M059J (cell line): ENCODE measurements around the gene THBS2. TPM values are rescaled to one million over a fixed set of nuclear protein-coding genes. Genes with fewer than 3 reads are reported as not detected.

Experiments used
- DNase-seq: peaks from one replicate; pipeline ENCODE4 v3.0.0-alpha.2; 2012; ENCODE audit warnings: low read depth
- total RNA-seq: library from RNA; depleted of rRNA; stranded (reverse); fragments of >200 nt; shearing (Covaris generic); gene quantifications from 2 replicates; pipeline ENCODE4 v1.2.3, GENCODE V29; 2014

THBS2 gene
- total RNA-seq, 1 experiment from 2014 or later = 164 TPM

- DNase-seq = no peak
Measured at GRCh38 chr6:169231790-169232506, 21.7 kb downstream of the THBS2 start.

GRCh38 chr6:169230946-169231789 is 22.5 kb downstream of the THBS2 start:
- DNase-seq = no peak

GRCh38 chr6:169230322-169230665 is 23.4 kb downstream of the THBS2 start:
- DNase-seq = no peak

- DNase-seq = no peak
Measured at GRCh38 chr6:169229615-169230321, 23.9 kb downstream of the THBS2 start.

GRCh38 chr6:169227116-169227515 is 26.5 kb downstream of the THBS2 start:
- DNase-seq = no peak

GRCh38 chr6:169225887-169226286 is 27.8 kb downstream of the THBS2 start:
- no peak for DNase-seq

GRCh38 chr6:169225131-169225576 is 28.5 kb downstream of the THBS2 start:
- no peak for DNase-seq

GRCh38 chr6:169224716-169225115 is 28.9 kb downstream of the THBS2 start:
- DNase-seq = no peak

- peak; percentile 57 for DNase-seq
Measured at GRCh38 chr6:169224185-169224695, 29.4 kb downstream of the THBS2 start.

- no peak for DNase-seq
Measured at GRCh38 chr6:169223006-169223405, 30.6 kb downstream of the THBS2 start.

GRCh38 chr6:169222126-169222525 is 31.5 kb downstream of the THBS2 start:
- DNase-seq = no peak

- no peak for DNase-seq
Measured at GRCh38 chr6:169221264-169221663, 32.4 kb downstream of the THBS2 start.

GRCh38 chr6:169220068-169220964 is 33.3 kb downstream of the THBS2 start:
- no peak for DNase-seq

- DNase-seq = no peak
Measured at GRCh38 chr6:169217972-169218371, 35.7 kb downstream of the THBS2 start.

- DNase-seq = no peak
Measured at GRCh38 chr6:169216830-169217229, 36.8 kb downstream of the THBS2 start.

GRCh38 chr6:169215201-169215681 is 38.4 kb downstream of the THBS2 start:
- DNase-seq = peak; percentile 39

GRCh38 chr6:169214789-169215188 is 38.9 kb downstream of the THBS2 start:
- DNase-seq = peak; percentile 93

- DNase-seq = no peak
Measured at GRCh38 chr6:169213814-169214520, 39.7 kb downstream of the THBS2 start.

- peak; percentile 90 for DNase-seq
Measured at GRCh38 chr6:169212897-169213813, 40.5 kb downstream of the THBS2 start.
